Astrocyte (in vitro differentiated cells and primary cell): ENCODE results near the gene PPP2R2C. TPM values are rescaled to one million over a fixed set of nuclear protein-coding genes. Genes with fewer than 3 reads are reported as not detected.

Experiments
- DNase-seq: peaks from one replicate; pipeline ENCODE4 v3.0.0-alpha.2; 2010; ENCODE audit warnings: low read depth
- FAIRE-seq: peaks from 2 replicates; lab custom pipeline; 2011; peaks lifted over from hg19 to GRCh38; lab: Jason Lieb, UNC
- H2AFZ ChIP-seq: 2 replicates; pipeline ENCODE4 v1.6.0; 2012; ENCODE audit warnings: low read depth, low read length, inconsistent platforms
- H3K27ac ChIP-seq: 2 replicates; pipeline ENCODE4 v1.5.1; 2011; ENCODE audit warnings: low read depth, low read length, inconsistent platforms
- H3K27me3 ChIP-seq: 2 replicates; pipeline ENCODE4 v1.6.0; 2011; ENCODE audit warnings: low read length, inconsistent platforms; ENCODE audit not compliant: insufficient read depth
- H3K36me3 ChIP-seq: 2 replicates; pipeline ENCODE4 v1.5.1; 2011; ENCODE audit warnings: low read length, inconsistent platforms; ENCODE audit not compliant: insufficient read depth
- H3K4me1 ChIP-seq: 2 replicates; pipeline ENCODE4 v1.5.1; 2011; ENCODE audit warnings: low read length, inconsistent platforms; ENCODE audit not compliant: insufficient read depth
- H3K4me2 ChIP-seq: 2 replicates; pipeline ENCODE4 v1.6.0; 2012; ENCODE audit warnings: low read length, inconsistent platforms
- H3K4me3 ChIP-seq: 2 replicates; pipeline ENCODE4 v1.5.1; 2011; ENCODE audit warnings: low read depth, mild to moderate bottlenecking, low read length, inconsistent platforms; ENCODE audit not compliant: insufficient read depth
- H3K79me2 ChIP-seq: 2 replicates; pipeline ENCODE4 v1.6.0; 2012; ENCODE audit warnings: mild to moderate bottlenecking, low read length, inconsistent platforms; ENCODE audit not compliant: insufficient read depth
- H3K9ac ChIP-seq: 2 replicates; pipeline ENCODE4 v1.6.0; 2012; ENCODE audit warnings: mild to moderate bottlenecking, low read length, inconsistent platforms
- H3K9me3 ChIP-seq: 2 replicates; pipeline ENCODE4 v1.5.1; 2012; ENCODE audit warnings: low read depth, mild to moderate bottlenecking, low read length, inconsistent platforms; ENCODE audit not compliant: insufficient read depth
- H4K20me1 ChIP-seq: 2 replicates; pipeline ENCODE4 v1.6.0; 2012; ENCODE audit warnings: low read length, inconsistent platforms; ENCODE audit not compliant: insufficient read depth
- H3K27ac Mint-ChIP-seq: one replicate; pipeline ENCODE4 v1.8.0; 2021; ENCODE audit warnings: mild to moderate bottlenecking, mixed read lengths; ENCODE audit not compliant: unreplicated experiment
- H3K27me3 Mint-ChIP-seq: one replicate; pipeline ENCODE4 v1.8.0; 2021; ENCODE audit warnings: low read depth, mixed read lengths; ENCODE audit not compliant: unreplicated experiment
- H3K36me3 Mint-ChIP-seq: one replicate; pipeline ENCODE4 v1.8.0; 2021; ENCODE audit warnings: low read depth, mixed read lengths; ENCODE audit not compliant: unreplicated experiment
- H3K4me1 Mint-ChIP-seq: one replicate; pipeline ENCODE4 v1.8.0; 2021; ENCODE audit warnings: low read depth, mixed read lengths; ENCODE audit not compliant: unreplicated experiment
- H3K4me3 Mint-ChIP-seq: one replicate; pipeline ENCODE4 v1.8.0; 2021; ENCODE audit warnings: mild to moderate bottlenecking, moderate library complexity, mixed read lengths; ENCODE audit not compliant: unreplicated experiment
- H3K9me3 Mint-ChIP-seq: one replicate; pipeline ENCODE4 v1.8.0; 2021; ENCODE audit warnings: mild to moderate bottlenecking, mixed read lengths; ENCODE audit not compliant: unreplicated experiment
- EZH2 ChIP-seq: IDR thresholded peaks from 2 replicates; pipeline ENCODE4 v1.6.1; 2012; ENCODE audit warnings: mild to moderate bottlenecking, low read length, inconsistent platforms; ENCODE audit not compliant: insufficient read depth
- total RNA-seq: library from RNA; stranded (reverse); gene quantifications from 2 replicates; pipeline ENCODE4 v1.2.1, GENCODE V29; 2021
- TF ChIP-seq, protein P1 (sequence below): IDR thresholded peaks from 2 replicates; pipeline ENCODE4 v1.5.1; 2011; ENCODE audit warnings: low read depth, mild to moderate bottlenecking, inconsistent platforms, low read length, moderate library complexity; ENCODE audit not compliant: insufficient read depth

The PPP2R2C gene
- total RNA-seq, 1 donor from 2014 or later: 1.1 TPM

DNA sequence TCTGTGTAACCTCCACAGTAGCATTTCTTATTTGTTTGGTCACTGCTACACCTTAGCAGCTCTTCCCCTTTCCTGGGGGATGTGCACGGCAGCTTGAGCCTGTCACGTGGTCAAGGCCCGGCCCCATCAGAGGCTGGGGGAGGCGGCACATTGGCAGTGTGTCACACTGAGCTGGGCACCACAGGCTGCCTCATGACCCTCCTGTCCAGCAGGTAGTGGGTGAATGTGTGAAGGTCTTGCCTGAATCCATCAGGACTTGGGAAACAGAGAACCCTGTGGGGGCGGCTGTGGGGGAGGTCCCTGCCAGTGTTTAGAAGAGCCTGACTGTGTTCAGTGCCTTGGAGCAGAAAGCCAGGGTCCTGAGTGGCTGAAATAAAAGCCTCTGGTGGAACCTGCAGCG, 169.5 kb downstream of the PPP2R2C start:
- no peaks in the 10 kb centered on the region for H3K4me1 ChIP-seq
- no peak overlapping the region for H3K4me3 ChIP-seq
- TF ChIP-seq, protein P1, sequence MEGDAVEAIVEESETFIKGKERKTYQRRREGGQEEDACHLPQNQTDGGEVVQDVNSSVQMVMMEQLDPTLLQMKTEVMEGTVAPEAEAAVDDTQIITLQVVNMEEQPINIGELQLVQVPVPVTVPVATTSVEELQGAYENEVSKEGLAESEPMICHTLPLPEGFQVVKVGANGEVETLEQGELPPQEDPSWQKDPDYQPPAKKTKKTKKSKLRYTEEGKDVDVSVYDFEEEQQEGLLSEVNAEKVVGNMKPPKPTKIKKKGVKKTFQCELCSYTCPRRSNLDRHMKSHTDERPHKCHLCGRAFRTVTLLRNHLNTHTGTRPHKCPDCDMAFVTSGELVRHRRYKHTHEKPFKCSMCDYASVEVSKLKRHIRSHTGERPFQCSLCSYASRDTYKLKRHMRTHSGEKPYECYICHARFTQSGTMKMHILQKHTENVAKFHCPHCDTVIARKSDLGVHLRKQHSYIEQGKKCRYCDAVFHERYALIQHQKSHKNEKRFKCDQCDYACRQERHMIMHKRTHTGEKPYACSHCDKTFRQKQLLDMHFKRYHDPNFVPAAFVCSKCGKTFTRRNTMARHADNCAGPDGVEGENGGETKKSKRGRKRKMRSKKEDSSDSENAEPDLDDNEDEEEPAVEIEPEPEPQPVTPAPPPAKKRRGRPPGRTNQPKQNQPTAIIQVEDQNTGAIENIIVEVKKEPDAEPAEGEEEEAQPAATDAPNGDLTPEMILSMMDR: no peak
- no peak for TF ChIP-seq EZH2
- no peak overlapping the region for H3K4me2 ChIP-seq
- peaks cover 9% of the 10 kb centered on the region for H4K20me1 ChIP-seq
- H3K9me3 ChIP-seq: no peaks in the 10 kb centered on the region
- peaks cover 28% of the 10 kb centered on the region for H3K36me3 Mint-ChIP-seq
- H3K36me3 ChIP-seq: no peaks in the 10 kb centered on the region
- DNase-seq: no peak
- H3K9ac ChIP-seq: no peak overlapping the region
- H3K9me3 Mint-ChIP-seq: no peaks in the 10 kb centered on the region
- no peak overlapping the region for H3K27ac ChIP-seq
- H3K27me3 Mint-ChIP-seq: peaks cover 17% of the 10 kb centered on the region
- H3K27ac Mint-ChIP-seq: no peak overlapping the region
- H3K4me1 Mint-ChIP-seq: no peaks in the 10 kb centered on the region
- no peak overlapping the region for H2AFZ ChIP-seq
- H3K27me3 ChIP-seq: no peaks in the 10 kb centered on the region
- no peak overlapping the region for H3K4me3 Mint-ChIP-seq
- no peak for FAIRE-seq
- H3K79me2 ChIP-seq: no peaks in the 10 kb centered on the region

DNA sequence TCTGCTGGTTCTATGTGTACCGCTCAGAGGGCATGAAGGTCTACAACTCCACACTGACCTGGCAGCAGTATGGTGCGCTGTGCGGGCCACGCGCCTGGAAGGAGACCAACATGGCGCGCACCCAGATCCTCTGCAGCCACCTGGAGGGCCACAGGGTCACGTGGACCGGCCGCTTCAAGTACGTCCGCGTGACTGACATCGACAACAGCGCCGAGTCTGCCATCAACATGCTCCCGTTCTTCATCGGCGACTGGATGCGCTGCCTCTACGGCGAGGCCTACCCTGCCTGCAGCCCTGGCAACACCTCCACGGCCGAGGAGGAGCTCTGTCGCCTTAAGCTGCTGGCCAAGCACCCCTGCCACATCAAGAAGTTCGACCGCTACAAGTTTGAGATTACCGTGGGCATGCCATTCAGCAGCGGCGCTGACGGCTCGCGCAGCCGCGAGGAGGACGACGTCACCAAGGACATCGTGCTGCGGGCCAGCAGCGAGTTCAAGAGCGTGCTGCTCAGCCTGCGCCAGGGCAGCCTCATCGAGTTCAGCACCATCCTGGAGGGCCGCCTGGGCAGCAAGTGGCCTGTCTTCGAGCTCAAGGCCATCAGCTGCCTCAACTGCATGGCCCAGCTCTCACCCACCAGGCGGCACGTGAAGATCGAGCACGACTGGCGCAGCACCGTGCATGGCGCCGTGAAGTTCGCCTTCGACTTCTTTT, 170.5 kb downstream of the PPP2R2C start:
- Histone ChIP-seq H3K4me1 (no peaks in the 10 kb centered on the region), H3K27ac (no peak overlapping the region), H3K9ac (no peak overlapping the region), H3K27me3 (no peaks in the 10 kb centered on the region), H3K9me3 (no peaks in the 10 kb centered on the region), H3K4me3 (no peak overlapping the region), H2AFZ (no peak overlapping the region), H3K4me2 (no peak overlapping the region), H4K20me1 (peaks cover 9% of the 10 kb centered on the region), H3K36me3 (no peaks in the 10 kb centered on the region), H3K79me2 (no peaks in the 10 kb centered on the region)
- H3K27me3 Mint-ChIP-seq: peaks cover 15% of the 10 kb centered on the region
- no peaks in the 10 kb centered on the region for H3K4me1 Mint-ChIP-seq
- FAIRE-seq (no peak), DNase-seq (no peak)
- no peak overlapping the region for H3K27ac Mint-ChIP-seq
- H3K9me3 Mint-ChIP-seq: no peaks in the 10 kb centered on the region
- H3K36me3 Mint-ChIP-seq: peaks cover 33% of the 10 kb centered on the region
- no peak for TF ChIP-seq EZH2
- TF ChIP-seq, protein P1: no peak
- no peak overlapping the region for H3K4me3 Mint-ChIP-seq

DNA sequence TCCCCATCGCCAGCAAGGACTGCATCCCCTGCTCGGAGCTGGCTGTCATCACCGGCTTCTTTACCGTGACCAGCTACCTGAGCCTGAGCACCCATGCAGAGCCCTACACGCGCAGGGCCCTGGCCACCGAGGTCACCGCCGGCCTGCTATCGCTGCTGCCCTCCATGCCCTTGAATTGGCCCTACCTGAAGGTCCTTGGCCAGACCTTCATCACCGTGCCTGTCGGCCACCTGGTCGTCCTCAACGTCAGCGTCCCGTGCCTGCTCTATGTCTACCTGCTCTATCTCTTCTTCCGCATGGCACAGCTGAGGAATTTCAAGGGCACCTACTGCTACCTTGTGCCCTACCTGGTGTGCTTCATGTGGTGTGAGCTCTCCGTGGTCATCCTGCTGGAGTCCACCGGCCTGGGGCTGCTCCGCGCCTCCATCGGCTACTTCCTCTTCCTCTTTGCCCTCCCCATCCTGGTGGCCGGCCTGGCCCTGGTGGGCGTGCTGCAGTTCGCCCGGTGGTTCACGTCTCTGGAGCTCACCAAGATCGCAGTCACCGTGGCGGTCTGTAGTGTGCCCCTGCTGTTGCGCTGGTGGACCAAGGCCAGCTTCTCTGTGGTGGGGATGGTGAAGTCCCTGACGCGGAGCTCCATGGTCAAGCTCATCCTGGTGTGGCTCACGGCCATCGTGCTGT, 171.2 kb downstream of the PPP2R2C start:
- no peaks in the 10 kb centered on the region for H3K27me3 ChIP-seq
- FAIRE-seq (no peak), DNase-seq (no peak)
- H3K36me3 ChIP-seq: no peaks in the 10 kb centered on the region
- no peak overlapping the region for H3K9ac ChIP-seq
- H3K27ac ChIP-seq: no peak overlapping the region
- H2AFZ ChIP-seq: no peak overlapping the region
- Mint-ChIP-seq H3K9me3 (no peaks in the 10 kb centered on the region), H3K27ac (no peak overlapping the region), H3K4me1 (no peaks in the 10 kb centered on the region), H3K27me3 (peaks cover 9% of the 10 kb centered on the region), H3K4me3 (no peak overlapping the region), H3K36me3 (peaks cover 37% of the 10 kb centered on the region)
- H3K4me1 ChIP-seq: no peaks in the 10 kb centered on the region
- H3K79me2 ChIP-seq: no peaks in the 10 kb centered on the region
- no peak overlapping the region for H3K4me2 ChIP-seq
- no peaks in the 10 kb centered on the region for H3K9me3 ChIP-seq
- peaks cover 9% of the 10 kb centered on the region for H4K20me1 ChIP-seq
- TF ChIP-seq EZH2: no peak
- TF ChIP-seq, protein P1: no peak
- H3K4me3 ChIP-seq: no peak overlapping the region
